ENCODE results near the gene PTGES2. TPM values are rescaled to one million over a fixed set of nuclear protein-coding genes. Genes with fewer than 3 reads are reported as not detected.

The PTGES2 gene
- total and polyA plus RNA-seq, 2 of the 13 experiments (the other 11 are each of a cell fraction or from before 2014, with no cell fraction given) = 63.7 to 79.8 TPM

DNA sequence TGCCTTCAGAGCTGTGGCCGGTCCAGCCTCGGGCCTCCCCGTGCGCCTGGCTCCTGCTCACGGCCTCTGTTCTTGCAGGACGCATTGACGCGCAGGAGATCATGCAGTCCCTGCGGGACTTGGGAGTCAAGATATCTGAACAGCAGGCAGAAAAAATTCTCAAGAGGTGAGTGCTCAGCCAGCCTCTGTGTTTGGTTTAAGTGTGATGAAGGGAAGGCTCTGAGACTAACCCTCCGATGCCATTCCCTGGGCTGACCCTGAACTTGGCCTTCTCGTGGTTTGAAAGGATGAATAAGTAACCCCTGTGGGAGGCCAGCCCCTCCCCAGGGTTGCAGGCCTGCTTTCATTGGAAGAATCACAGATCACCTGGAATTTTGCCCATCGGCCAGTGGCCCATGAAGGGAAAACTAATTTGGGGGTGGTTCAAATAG is 26.3 kb downstream of the PTGES2 start (continued):
- TF ChIP-seq NR1H2 (CRISPR knock-in tag; IDR thresholded peaks at IDR 0.05; ENCODE audit: borderline replicate concordance, low read depth) = no peak
- no peak for TF ChIP-seq ZNF598 (CRISPR knock-in tag; IDR thresholded peaks at IDR 0.05; ENCODE audit: borderline replicate concordance)
- TF ChIP-seq HNRNPUL1 (IDR thresholded peaks at IDR 0.05; ENCODE audit: low read depth, low read length) = no peak
- TF ChIP-seq, protein P1, sequence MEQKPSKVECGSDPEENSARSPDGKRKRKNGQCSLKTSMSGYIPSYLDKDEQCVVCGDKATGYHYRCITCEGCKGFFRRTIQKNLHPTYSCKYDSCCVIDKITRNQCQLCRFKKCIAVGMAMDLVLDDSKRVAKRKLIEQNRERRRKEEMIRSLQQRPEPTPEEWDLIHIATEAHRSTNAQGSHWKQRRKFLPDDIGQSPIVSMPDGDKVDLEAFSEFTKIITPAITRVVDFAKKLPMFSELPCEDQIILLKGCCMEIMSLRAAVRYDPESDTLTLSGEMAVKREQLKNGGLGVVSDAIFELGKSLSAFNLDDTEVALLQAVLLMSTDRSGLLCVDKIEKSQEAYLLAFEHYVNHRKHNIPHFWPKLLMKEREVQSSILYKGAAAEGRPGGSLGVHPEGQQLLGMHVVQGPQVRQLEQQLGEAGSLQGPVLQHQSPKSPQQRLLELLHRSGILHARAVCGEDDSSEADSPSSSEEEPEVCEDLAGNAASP (CRISPR knock-in tag; IDR thresholded peaks at IDR 0.05; ENCODE audit: borderline replicate concordance) = peak; percentile 46; the same call in 1 of the 2 replicates
- no peak for TF ChIP-seq GLI4 (CRISPR knock-in tag; IDR thresholded peaks at IDR 0.05; ENCODE audit: borderline replicate concordance)
- no peak for TF ChIP-seq ZNF691 (CRISPR knock-in tag; IDR thresholded peaks at IDR 0.05; ENCODE audit: borderline replicate concordance, low read depth)
- no peak for TF ChIP-seq MAFK (conservative IDR thresholded peaks at IDR 0.05 in 1 of 2, IDR thresholded peaks at IDR 0.05 in 1 of 2; ENCODE audit: low read length in 2 of 2)
- TF ChIP-seq RARA (CRISPR knock-in tag; IDR thresholded peaks at IDR 0.05) = peak; percentile 80
- TF ChIP-seq WIZ (CRISPR knock-in tag; IDR thresholded peaks at IDR 0.05) = no peak
- TF ChIP-seq ZNF281 (CRISPR knock-in tag; IDR thresholded peaks at IDR 0.05; ENCODE audit: borderline replicate concordance) = no peak
- no peak for TF ChIP-seq HIVEP1 (CRISPR knock-in tag; IDR thresholded peaks at IDR 0.05)
- no peak for TF ChIP-seq ZSCAN12 (CRISPR knock-in tag; IDR thresholded peaks at IDR 0.05)
- no peak for TF ChIP-seq ZNF672 (CRISPR knock-in tag; IDR thresholded peaks at IDR 0.05)
- TF ChIP-seq, protein P2, sequence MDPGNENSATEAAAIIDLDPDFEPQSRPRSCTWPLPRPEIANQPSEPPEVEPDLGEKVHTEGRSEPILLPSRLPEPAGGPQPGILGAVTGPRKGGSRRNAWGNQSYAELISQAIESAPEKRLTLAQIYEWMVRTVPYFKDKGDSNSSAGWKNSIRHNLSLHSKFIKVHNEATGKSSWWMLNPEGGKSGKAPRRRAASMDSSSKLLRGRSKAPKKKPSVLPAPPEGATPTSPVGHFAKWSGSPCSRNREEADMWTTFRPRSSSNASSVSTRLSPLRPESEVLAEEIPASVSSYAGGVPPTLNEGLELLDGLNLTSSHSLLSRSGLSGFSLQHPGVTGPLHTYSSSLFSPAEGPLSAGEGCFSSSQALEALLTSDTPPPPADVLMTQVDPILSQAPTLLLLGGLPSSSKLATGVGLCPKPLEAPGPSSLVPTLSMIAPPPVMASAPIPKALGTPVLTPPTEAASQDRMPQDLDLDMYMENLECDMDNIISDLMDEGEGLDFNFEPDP (CRISPR knock-in tag; conservative IDR thresholded peaks at IDR 0.05) = no peak
- TF ChIP-seq RELA (CRISPR knock-in tag; IDR thresholded peaks at IDR 0.05) = no peak
- TF ChIP-seq SAP130 (CRISPR knock-in tag; IDR thresholded peaks at IDR 0.05; ENCODE audit: low read depth) = peak; percentile 48
- TF ChIP-seq ZNF574 (CRISPR knock-in tag; IDR thresholded peaks at IDR 0.05) = 0 out of 2 replicates have a peak, but pooled peaks have one; percentile 16
- TF ChIP-seq ZNF556 (CRISPR knock-in tag; IDR thresholded peaks at IDR 0.05; ENCODE audit: borderline replicate concordance) = no peak
- TF ChIP-seq, protein P3, sequence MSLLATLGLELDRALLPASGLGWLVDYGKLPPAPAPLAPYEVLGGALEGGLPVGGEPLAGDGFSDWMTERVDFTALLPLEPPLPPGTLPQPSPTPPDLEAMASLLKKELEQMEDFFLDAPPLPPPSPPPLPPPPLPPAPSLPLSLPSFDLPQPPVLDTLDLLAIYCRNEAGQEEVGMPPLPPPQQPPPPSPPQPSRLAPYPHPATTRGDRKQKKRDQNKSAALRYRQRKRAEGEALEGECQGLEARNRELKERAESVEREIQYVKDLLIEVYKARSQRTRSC (CRISPR knock-in tag; IDR thresholded peaks at IDR 0.05; ENCODE audit: low read depth) = no peak
- no peak for TF ChIP-seq ZNF550 (CRISPR knock-in tag; IDR thresholded peaks at IDR 0.05; ENCODE audit: borderline replicate concordance)
